Measurements from ENCODE around the gene ZMYM4. TPM values are rescaled to one million over a fixed set of nuclear protein-coding genes. Genes with fewer than 3 reads are reported as not detected.

The ZMYM4 gene
- polyA plus RNA-seq (36.1 and 39.5 TPM in 2 replicates), polyA minus RNA-seq (126 and 131 TPM in 2 replicates)

DNA sequence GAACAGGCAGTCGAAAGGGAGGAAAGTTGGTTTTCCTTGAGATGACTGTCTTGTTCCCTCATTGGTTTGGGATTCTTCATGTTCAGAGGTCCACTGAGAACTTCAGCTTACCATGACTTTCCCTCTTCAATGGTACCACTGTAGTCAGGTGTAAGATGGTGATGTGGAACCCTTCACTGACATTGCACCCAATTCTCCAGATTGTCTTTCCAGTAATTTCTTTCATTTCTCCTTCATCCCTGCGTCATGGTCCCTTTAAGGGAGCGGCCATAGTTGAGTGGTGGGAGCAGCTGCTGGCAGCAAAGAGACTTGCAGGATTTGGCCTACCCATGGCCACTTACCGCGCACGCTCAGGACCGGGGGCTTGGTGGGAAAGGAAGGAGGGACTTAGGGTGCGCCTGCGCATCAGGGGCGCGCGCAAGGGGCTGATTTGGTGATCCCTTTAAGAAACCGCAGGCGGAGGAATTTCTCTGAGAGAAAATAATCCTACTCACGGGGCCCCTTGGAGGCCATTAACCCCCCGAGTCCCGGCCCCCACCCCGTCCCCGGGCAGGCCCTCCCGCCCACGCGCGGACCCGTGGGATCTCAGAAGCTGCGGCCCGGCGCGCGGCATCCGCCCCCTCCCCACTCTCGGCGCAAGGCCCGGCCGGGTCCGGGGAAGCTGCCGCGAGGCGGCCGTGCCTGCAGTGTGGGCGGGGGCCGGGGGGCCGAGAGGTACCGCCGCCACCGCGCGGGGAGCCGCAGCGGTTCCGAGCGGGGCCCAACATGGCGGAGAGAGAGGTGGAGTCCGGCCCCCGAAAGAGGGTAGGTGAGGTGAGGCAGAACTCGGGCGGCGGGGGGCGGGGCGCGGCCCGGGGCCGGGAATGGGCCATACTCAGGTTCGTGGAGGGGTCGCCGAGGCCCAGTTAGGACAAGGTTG, at the start of gene ZMYM4:
ZMYM4 (plus strand) TSS at position 428 of the 919 bp plus-strand sequence; CDS start at position 766, 338 bp downstream.
- Histone ChIP-seq H2AFZ (ENCODE audit: low read depth, low read length) (peak within 1 kb of the TSS; percentile 86), H3K79me2 (replicated peaks; ENCODE audit: insufficient read depth, low read length) (peaks cover 47% of the 10 kb centered on the region)

More for the DNA sequence above, at the start of gene ZMYM4:
- Histone ChIP-seq H3K36me3 (ENCODE audit: insufficient read depth, low read length) (no peaks in the 10 kb centered on the region), H3K9me3 (ENCODE audit: low read length) (no peaks in the 10 kb centered on the region), H3K4me3 (ENCODE audit: low read length) (peak within 1 kb of the TSS; percentile 82), H3K9ac (ENCODE audit: low read length) (peak within 1 kb of the TSS; percentile 90), H3F3A (ENCODE audit: insufficient read depth, low read length, poor library complexity, severe bottlenecking) (no peaks in the 10 kb centered on the region), H3K27ac (ENCODE audit: low read length) (peak within 1 kb of the TSS; percentile 68), H3K27me3 (ENCODE audit: insufficient read depth, low read depth, low read length) (no peaks in the 10 kb centered on the region), H3K9me2 (ENCODE audit: insufficient read depth, low read length) (no peaks in the 10 kb centered on the region), H4K20me1 (ENCODE audit: insufficient read depth) (no peaks in the 10 kb centered on the region), H3K4me2 (ENCODE audit: low read length) (peak within 1 kb of the TSS; percentile 77)
- TF ChIP-seq REST (IDR thresholded peaks at IDR 0.05; ENCODE audit: borderline replicate concordance) = no peak
- TF ChIP-seq MXI1 (conservative IDR thresholded peaks at IDR 0.05; ENCODE audit: poor library complexity, severe bottlenecking) = peak; percentile 65
- peak; percentile 41 for TF ChIP-seq RAD21 (conservative IDR thresholded peaks at IDR 0.05)
- peak; percentile 34 for TF ChIP-seq TAF1 (IDR thresholded peaks at IDR 0.05; ENCODE audit: low read depth)
- TF ChIP-seq POLR2AphosphoS5 (IDR thresholded peaks at IDR 0.05) = peak; percentile 53
- TF ChIP-seq CTCF (IDR thresholded peaks at IDR 0.05; ENCODE audit: poor library complexity, severe bottlenecking) = peak; percentile 65
- no peak for TF ChIP-seq EZH2 (IDR thresholded peaks at IDR 0.05; ENCODE audit: borderline replicate concordance, insufficient read depth, low read length, poor library complexity, severe bottlenecking)
- TF ChIP-seq EP300 (conservative IDR thresholded peaks at IDR 0.05; ENCODE audit: poor library complexity, severe bottlenecking) = peak; percentile 56
- TF ChIP-seq SMC3 (conservative IDR thresholded peaks at IDR 0.05; ENCODE audit: poor library complexity) = peak; percentile 39

Data from neural cell (in vitro differentiated cells).